ACC112 (cell line): Measurements from ENCODE around the gene DDX55.

ENCODE experiments used
- H2AFZ ChIP-seq: fragments of 200-600 bp; sonication (generic); one replicate; pipeline ENCODE4 v1.6.0; 2017; ENCODE audit warnings: antibody characterized with exemption, low read length; ENCODE audit not compliant: unreplicated experiment
- H3K27ac ChIP-seq: fragments of 200-600 bp; sonication (generic); 2 replicates; pipeline ENCODE4 v1.5.1; 2014; ENCODE audit warnings: low read depth, mild to moderate bottlenecking, antibody characterized with exemption, low read length, moderate library complexity
- H3K27me3 ChIP-seq: fragments of 200-600 bp; sonication (generic); 2 replicates; pipeline ENCODE4 v1.6.1; 2014; ENCODE audit warnings: mild to moderate bottlenecking, antibody characterized with exemption, low read length, moderate library complexity, mixed read lengths; ENCODE audit not compliant: insufficient read depth
- H3K36me3 ChIP-seq: fragments of 200-600 bp; sonication (generic); 2 replicates; pipeline ENCODE4 v1.6.1; 2016; ENCODE audit warnings: mild to moderate bottlenecking, antibody characterized with exemption, low read length, moderate library complexity, mixed read lengths; ENCODE audit not compliant: insufficient read depth
- H3K4me1 ChIP-seq: fragments of 200-600 bp; sonication (generic); one replicate; pipeline ENCODE4 v1.6.1; 2016; ENCODE audit warnings: low read length, mixed read lengths; ENCODE audit not compliant: insufficient read depth, unreplicated experiment, control insufficient read depth
- H3K4me3 ChIP-seq: fragments of 200-600 bp; sonication (generic); 2 replicates; pipeline ENCODE4 v1.5.1; 2014; ENCODE audit warnings: mild to moderate bottlenecking, low read depth, low read length
- H3K79me2 ChIP-seq: fragments of 200-600 bp; sonication (generic); one replicate; pipeline ENCODE4 v1.6.0; 2016; ENCODE audit warnings: low read length; ENCODE audit not compliant: control insufficient read depth, unreplicated experiment, insufficient read depth

Gene DDX55

GRCh38 chr12:123645380-123645779, 43.5 kb downstream of the DDX55 start:
- Histone ChIP-seq H3K79me2 (no peaks in the 10 kb centered on the region), H3K36me3 (peaks cover 11% of the 10 kb centered on the region), H3K4me3 (no peak overlapping the region), H3K27ac (no peak overlapping the region), H2AFZ (no peak overlapping the region), H3K4me1 (no peaks in the 10 kb centered on the region), H3K27me3 (no peaks in the 10 kb centered on the region)

GRCh38 chr12:123645878-123646277, 44.0 kb downstream of the DDX55 start:
- Histone ChIP-seq H3K27ac (no peak overlapping the region), H2AFZ (no peak overlapping the region), H3K27me3 (no peaks in the 10 kb centered on the region), H3K36me3 (peaks cover 12% of the 10 kb centered on the region), H3K4me3 (no peak overlapping the region), H3K4me1 (no peaks in the 10 kb centered on the region), H3K79me2 (no peaks in the 10 kb centered on the region)

GRCh38 chr12:123648401-123648800, 46.5 kb downstream of the DDX55 start:
- no peaks in the 10 kb centered on the region for H3K27me3 ChIP-seq
- no peaks in the 10 kb centered on the region for H3K4me1 ChIP-seq
- H3K36me3 ChIP-seq = peaks cover 11% of the 10 kb centered on the region
- H3K4me3 ChIP-seq = no peak overlapping the region
- no peaks in the 10 kb centered on the region for H3K79me2 ChIP-seq
- no peak overlapping the region for H2AFZ ChIP-seq
- H3K27ac ChIP-seq = no peak overlapping the region

DNA sequence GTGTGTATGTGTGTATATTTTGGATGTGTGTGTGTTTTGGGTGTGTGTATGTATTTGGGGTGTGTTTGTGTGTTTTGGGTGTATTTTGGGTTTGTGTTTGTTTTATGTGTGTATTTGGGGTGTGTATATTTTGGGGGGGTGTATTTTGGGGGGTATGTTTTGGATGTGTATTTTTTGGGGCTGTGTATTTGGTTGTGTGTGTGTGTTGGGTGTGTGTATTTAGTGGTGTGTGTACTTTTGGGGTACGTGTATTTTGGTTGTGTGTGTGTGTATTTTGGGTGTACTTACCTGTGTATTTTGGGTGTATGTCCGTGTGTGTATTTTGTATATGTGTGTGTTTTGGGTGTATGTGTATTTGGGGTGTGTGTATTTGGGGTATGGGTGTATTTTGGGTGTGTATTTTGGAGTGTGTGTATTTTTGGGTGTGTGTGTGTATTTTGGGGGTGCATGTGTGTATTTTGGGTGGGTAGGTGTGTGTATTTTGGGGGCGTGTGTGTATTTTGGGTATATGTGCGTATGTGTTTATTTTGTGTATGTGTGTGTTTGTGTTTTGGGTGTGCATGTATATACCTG, 52.3 kb downstream of the DDX55 start:
- Histone ChIP-seq H3K79me2 (no peaks in the 10 kb centered on the region), H2AFZ (no peak overlapping the region), H3K36me3 (peaks cover 5% of the 10 kb centered on the region; the same call in 1 of the 2 replicates), H3K4me1 (no peaks in the 10 kb centered on the region), H3K27ac (no peak overlapping the region), H3K27me3 (no peaks in the 10 kb centered on the region), H3K4me3 (no peak overlapping the region)

GRCh38 chr12:123655420-123655819, 53.5 kb downstream of the DDX55 start:
- Histone ChIP-seq H3K79me2 (no peaks in the 10 kb centered on the region), H3K27me3 (no peaks in the 10 kb centered on the region), H3K4me1 (peaks cover 9% of the 10 kb centered on the region), H3K4me3 (no peak overlapping the region), H3K36me3 (peaks cover 5% of the 10 kb centered on the region; the same call in 1 of the 2 replicates), H3K27ac (no peak overlapping the region), H2AFZ (no peak overlapping the region)

- Histone ChIP-seq H3K79me2 (no peaks in the 10 kb centered on the region), H2AFZ (no peak overlapping the region), H3K27ac (no peak overlapping the region), H3K4me3 (no peak overlapping the region), H3K27me3 (no peaks in the 10 kb centered on the region), H3K4me1 (peaks cover 15% of the 10 kb centered on the region), H3K36me3 (no peaks in the 10 kb centered on the region)
These were observed 54.5 kb downstream of the DDX55 start for GRCh38 chr12:123656392-123656791.

DNA sequence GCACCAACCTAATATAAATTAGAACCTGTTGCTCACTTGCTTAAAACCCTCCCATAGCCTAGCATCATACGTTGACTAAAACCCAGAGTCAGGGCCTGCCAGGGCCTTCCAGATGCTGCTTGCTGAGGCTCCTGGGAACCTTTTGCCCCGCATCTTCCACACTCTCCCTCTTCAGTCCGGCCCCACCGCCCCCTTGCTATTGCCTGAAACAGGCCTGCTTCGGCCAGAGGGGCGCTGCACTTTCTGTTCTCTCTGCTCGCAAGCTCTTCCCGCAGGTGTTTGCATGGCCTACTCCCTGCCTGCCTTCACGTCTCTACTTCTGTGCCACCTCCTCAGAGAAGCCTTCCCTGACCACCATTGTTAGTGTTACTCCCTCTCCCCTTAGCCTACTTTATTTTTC, 55.3 kb downstream of the DDX55 start:
- Histone ChIP-seq H2AFZ (no peak overlapping the region), H3K4me1 (peaks cover 15% of the 10 kb centered on the region), H3K27me3 (no peaks in the 10 kb centered on the region), H3K27ac (no peak overlapping the region), H3K79me2 (no peaks in the 10 kb centered on the region), H3K36me3 (no peaks in the 10 kb centered on the region; the same call in 1 of the 2 replicates), H3K4me3 (no peak overlapping the region)

- Histone ChIP-seq H2AFZ (peak overlapping the region; percentile 83), H3K27me3 (no peaks in the 10 kb centered on the region), H3K4me3 (peak overlapping the region; percentile 53), H3K4me1 (peaks cover 15% of the 10 kb centered on the region), H3K36me3 (peaks cover 7% of the 10 kb centered on the region), H3K79me2 (no peaks in the 10 kb centered on the region), H3K27ac (peak overlapping the region; percentile 89)
These were observed 58.3 kb downstream of the DDX55 start for GRCh38 chr12:123659996-123660727.

DNA sequence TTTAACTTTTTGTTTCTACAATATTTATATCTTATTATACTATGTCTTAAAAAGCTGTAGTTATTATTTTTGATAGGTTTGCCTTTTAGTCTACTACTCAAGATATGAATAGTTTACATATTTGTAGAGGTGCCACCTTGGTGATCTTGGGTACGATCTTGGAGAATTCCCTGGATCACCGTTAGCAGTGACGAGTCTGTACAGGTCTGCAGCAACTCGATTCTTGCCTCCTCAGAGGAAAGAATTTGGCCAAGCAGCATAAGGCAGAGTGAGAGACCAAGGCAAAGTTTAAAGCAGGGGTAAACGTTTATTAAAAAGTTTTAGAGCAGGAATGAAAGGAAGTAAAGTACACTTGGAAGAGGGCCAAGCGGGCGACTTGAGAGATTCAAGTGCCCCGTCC, 65.9 kb downstream of the DDX55 start:
- H3K27me3 ChIP-seq = no peaks in the 10 kb centered on the region
- H3K4me1 ChIP-seq = peaks cover 5% of the 10 kb centered on the region
- no peak overlapping the region for H3K4me3 ChIP-seq
- H3K79me2 ChIP-seq = no peaks in the 10 kb centered on the region
- H3K36me3 ChIP-seq = peaks cover 7% of the 10 kb centered on the region
- no peak overlapping the region for H2AFZ ChIP-seq
- no peak overlapping the region for H3K27ac ChIP-seq
